HepG2 (cell line): ENCODE measurements around the gene DLG2. TPM values are rescaled to one million over a fixed set of nuclear protein-coding genes. Genes with fewer than 3 reads are reported as not detected.

ENCODE experiments used
- AHR ChIP-seq: IDR thresholded peaks from 2 replicates; pipeline ENCODE4 v1.6.1; 2018; ENCODE audit warnings: missing genetic modification reagents, missing compliant biosample characterization
- ARID3A ChIP-seq: IDR thresholded peaks from 2 replicates; pipeline ENCODE4 v1.6.1; 2012; ENCODE audit warnings: low read depth, low read length, improper control_type of control experiment
- ETS1 ChIP-seq: sonication (generic); formaldehyde crosslinking; IDR thresholded peaks from 2 replicates; pipeline ENCODE4 v1.4.0; 2020; ENCODE audit warnings: missing genetic modification reagents
- GATA4 ChIP-seq: sonication (generic); IDR thresholded peaks from 2 replicates; pipeline ENCODE4 v1.6.1; 2016; ENCODE audit warnings: antibody characterized with exemption, low read depth, borderline replicate concordance
- GATAD2A ChIP-seq: IDR thresholded peaks from 2 replicates; pipeline ENCODE4 v1.6.1; 2016
- POLR2G ChIP-seq: fragments of 200-400 bp; formaldehyde crosslinking; IDR thresholded peaks from 2 replicates; pipeline ENCODE4 v1.6.1; 2018; ENCODE audit warnings: mild to moderate bottlenecking, low read depth, low read length, moderate library complexity
- SIN3A ChIP-seq: IDR thresholded peaks from 2 replicates; pipeline ENCODE4 v1.6.1; 2011; ENCODE audit warnings: low read depth, mild to moderate bottlenecking, control low read depth, low read length, borderline replicate concordance
- TCF12 ChIP-seq, 2 experiments: fragments of 450-650 bp in 1 of 2; sonication (generic) in 1 of 2; formaldehyde crosslinking in 1 of 2; IDR thresholded peaks; 2 replicates each; pipeline versions ENCODE4 v1.6.1 to v1.8.0; 2017 to 2022; ENCODE audit warnings: antibody characterized with exemption in 1 of 2, mild to moderate bottlenecking in 1 of 2, missing genetic modification reagents in 1 of 2, moderate library complexity in 1 of 2
- ZBTB33 ChIP-seq: sonication (generic); formaldehyde crosslinking; IDR thresholded peaks from 2 replicates; pipeline ENCODE4 v1.4.0; 2020; ENCODE audit warnings: missing genetic modification reagents
- ZBTB43 ChIP-seq: sonication (generic); formaldehyde crosslinking; conservative IDR thresholded peaks from 2 replicates; pipeline ENCODE4 v1.4.0; 2020; ENCODE audit warnings: missing genetic modification reagents
- ZFP1 ChIP-seq: IDR thresholded peaks from 2 replicates; pipeline ENCODE4 v1.6.1; 2016
- ZGPAT ChIP-seq: IDR thresholded peaks from 2 replicates; pipeline ENCODE4 v1.6.1; 2016; ENCODE audit warnings: mild to moderate bottlenecking
- ZNF224 ChIP-seq: sonication (generic); formaldehyde crosslinking; IDR thresholded peaks from 2 replicates; pipeline ENCODE4 v1.5.0; 2020; ENCODE audit warnings: mild to moderate bottlenecking, missing genetic modification reagents
- ZNF280D ChIP-seq: sonication (generic); formaldehyde crosslinking; IDR thresholded peaks from 2 replicates; pipeline ENCODE4 v1.5.1; 2020; ENCODE audit warnings: mild to moderate bottlenecking, missing genetic modification reagents
- ZNF496 ChIP-seq: sonication (generic); formaldehyde crosslinking; IDR thresholded peaks from 2 replicates; pipeline ENCODE4 v1.8.1; 2023; ENCODE audit warnings: mild to moderate bottlenecking, moderate library complexity, missing genetic modification reagents; ENCODE audit not compliant: insufficient replicate concordance
- ZNF543 ChIP-seq: sonication (generic); formaldehyde crosslinking; IDR thresholded peaks from 2 replicates; pipeline ENCODE4 v1.4.0; 2020; ENCODE audit warnings: mild to moderate bottlenecking, missing genetic modification reagents
- ZSCAN30 ChIP-seq: sonication (generic); formaldehyde crosslinking; IDR thresholded peaks from 2 replicates; pipeline ENCODE4 v1.5.0; 2020; ENCODE audit warnings: mild to moderate bottlenecking, missing genetic modification reagents
- polyA plus RNA-seq, 8 experiments: library from polyadenylated mRNA; depleted of rRNA in 3 of 8; stranded (reverse) in 7 of 8; unstranded in 1 of 8; fragments of >200 nt; fragmentation: Illumina TruSeq in 4 of 8; extraction: Trizol in 4 of 8; gene quantifications; 2 replicates each; pipeline versions ENCODE4 v1.2.1 to v1.2.3, GENCODE V29; 2011 to 2016; ENCODE audit warnings: low read depth in 4 of 8, missing spikeins in 1 of 8, mixed read lengths in 1 of 8; ENCODE audit not compliant: insufficient read depth in 1 of 8
- total RNA-seq, 5 experiments: library from RNA; depleted of rRNA; stranded (reverse); fragments of >200 nt; fragmentation: Illumina TruSeq; extraction: Trizol; gene quantifications; 2 replicates each; pipeline ENCODE4 v1.2.3, GENCODE V29; 2016; ENCODE audit warnings: low read depth in 1 of 5

Gene DLG2
- total and polyA plus RNA-seq, 2 of the 13 experiments (the other 11 are each of a cell fraction or from before 2014, with no cell fraction given): 0.46 to 1.0 TPM

GRCh38 chr11:85664615-85665481 lies 37.7 kb upstream of the DLG2 start, which contains the start of gene CREBZF (continued):
- no peak for TF ChIP-seq ZNF280D (CRISPR knock-in tag)
- peak; percentile 74; the same call in 1 of the 2 replicates for TF ChIP-seq SIN3A
- no peak; the same call in 1 of the 2 replicates for TF ChIP-seq GATA4
- 0 out of 2 replicates have a peak, but pooled peaks have one; percentile 30 for TF ChIP-seq ZNF224 (CRISPR knock-in tag)
- TF ChIP-seq ZGPAT (CRISPR knock-in tag): peak; percentile 90
- no peak for TF ChIP-seq ARID3A
- TF ChIP-seq ZFP1: no peak
- TF ChIP-seq GATAD2A (CRISPR knock-in tag): peak; percentile 40; the same call in 1 of the 2 replicates
- no peak for TF ChIP-seq TCF12 (IDR thresholded peaks at IDR 0.05)
- TF ChIP-seq TCF12 (CRISPR knock-in tag; IDR thresholded peaks at IDR 0.05): peak; percentile 79; the same call in 1 of the 2 replicates
- TF ChIP-seq ZNF543: peak; percentile 81; the same call in 1 of the 2 replicates
- no peak for TF ChIP-seq ETS1 (CRISPR knock-in tag)
- peak; percentile 79 for TF ChIP-seq AHR
- no peak for TF ChIP-seq ZNF496 (CRISPR knock-in tag)
- no peak for TF ChIP-seq ZSCAN30 (CRISPR knock-in tag)
- no peak for TF ChIP-seq ZBTB43 (CRISPR knock-in tag)
- peak; percentile 97 for TF ChIP-seq POLR2G
- TF ChIP-seq ZBTB33 (CRISPR knock-in tag): no peak; the same call in 1 of the 2 replicates
